ENCODE data around the gene SORCS2.

The SORCS2 gene

DNA sequence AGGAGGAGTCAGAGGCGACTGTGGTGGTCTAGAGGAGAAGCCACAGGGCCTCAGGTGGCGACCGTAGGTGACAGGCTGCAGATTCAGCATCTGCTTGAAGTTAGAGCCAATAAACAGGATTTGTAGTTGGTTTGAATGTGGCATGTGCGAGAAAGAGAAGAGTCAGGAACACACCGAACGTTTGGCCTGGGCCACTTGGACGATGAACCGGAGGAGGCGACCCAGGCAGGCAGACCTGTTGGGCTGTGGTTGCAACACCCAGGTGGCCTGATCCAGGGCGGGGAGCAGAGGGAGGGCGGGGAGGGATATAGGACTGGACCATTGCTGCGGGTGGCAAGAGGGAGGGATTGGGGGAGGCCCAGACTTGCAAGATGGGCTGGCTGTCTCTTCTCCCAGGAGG lies 252.4 kb downstream of the SORCS2 start:
- Histone ChIP-seq H4K91ac (ENCODE audit: low read depth, low read length) (no peak overlapping the region), H3K9ac (ENCODE audit: low read length) (no peak overlapping the region), H3K9me3 (ENCODE audit: insufficient read depth, low read depth, low read length) (peaks cover 3% of the 10 kb centered on the region), H2AFZ (ENCODE audit: insufficient read depth, low read length, poor library complexity) (no peak overlapping the region), H4K12ac (ENCODE audit: low read depth, low read length) (no peak overlapping the region), H2BK120ac (ENCODE audit: insufficient read depth, low read length, poor library complexity) (no peak overlapping the region), H3K14ac (ENCODE audit: low read length) (no peak overlapping the region), H3K79me1 (ENCODE audit: low read length) (no peaks in the 10 kb centered on the region), H2BK5ac (ENCODE audit: low read depth, low read length, poor library complexity) (no peak overlapping the region), H3K4me3 (ENCODE audit: low read depth, low read length) (no peak overlapping the region), H3K23ac (ENCODE audit: low read length) (no peak overlapping the region), H3K27ac (ENCODE audit: low read depth, low read length) (no peak overlapping the region), H4K8ac (ENCODE audit: low read depth, low read length) (no peak overlapping the region), H2AK5ac (ENCODE audit: low read length) (no peak overlapping the region), H3K4me2 (ENCODE audit: low read length) (no peak overlapping the region), H3K4me1 (ENCODE audit: control insufficient read depth in 1 of 2, insufficient read depth in 2 of 2, low read length in 2 of 2) (no peaks in the 10 kb centered on the region), H3K79me2 (ENCODE audit: control insufficient read depth, insufficient read depth, low read length, poor library complexity) (no peaks in the 10 kb centered on the region), H3K18ac (ENCODE audit: low read length) (no peak overlapping the region), H3K4ac (ENCODE audit: low read depth, low read length) (no peak overlapping the region), H2BK12ac (ENCODE audit: low read length) (no peak overlapping the region), H3K36me3 (ENCODE audit: control insufficient read depth in 1 of 2, insufficient read depth in 2 of 2, low read length in 2 of 2) (no peaks in the 10 kb centered on the region), H3K27me3 (ENCODE audit: insufficient read depth, low read length) (no peaks in the 10 kb centered on the region)
- DNase-seq: no peak
- no CpG with 5 or more reads among the region's 12 CpGs for WGBS (ENCODE audit: extremely low coverage, insufficient coverage, insufficient read length)

GRCh38 chr4:7447236-7447635 lies 254.9 kb downstream of the SORCS2 start:
- Histone ChIP-seq H2BK12ac (ENCODE audit: low read length) (no peak overlapping the region), H4K8ac (ENCODE audit: low read depth, low read length) (no peak overlapping the region), H3K18ac (ENCODE audit: low read length) (no peak overlapping the region), H3K4ac (ENCODE audit: low read depth, low read length) (no peak overlapping the region), H4K91ac (ENCODE audit: low read depth, low read length) (no peak overlapping the region), H3K36me3 (ENCODE audit: control insufficient read depth in 1 of 2, insufficient read depth in 2 of 2, low read length in 2 of 2) (no peaks in the 10 kb centered on the region), H3K4me3 (ENCODE audit: low read depth, low read length) (no peak overlapping the region), H2BK5ac (ENCODE audit: low read depth, low read length, poor library complexity) (no peak overlapping the region), H3K9ac (ENCODE audit: low read length) (no peak overlapping the region), H4K12ac (ENCODE audit: low read depth, low read length) (no peak overlapping the region), H3K9me3 (ENCODE audit: insufficient read depth, low read depth, low read length) (peaks cover 2% of the 10 kb centered on the region), H3K23ac (ENCODE audit: low read length) (no peak overlapping the region), H3K27ac (ENCODE audit: low read depth, low read length) (no peak overlapping the region), H3K14ac (ENCODE audit: low read length) (no peak overlapping the region), H3K27me3 (ENCODE audit: insufficient read depth, low read length) (no peaks in the 10 kb centered on the region), H3K79me2 (ENCODE audit: control insufficient read depth, insufficient read depth, low read length, poor library complexity) (no peaks in the 10 kb centered on the region), H3K4me2 (ENCODE audit: low read length) (no peak overlapping the region), H2AFZ (ENCODE audit: insufficient read depth, low read length, poor library complexity) (no peak overlapping the region), H3K4me1 (ENCODE audit: control insufficient read depth in 1 of 2, insufficient read depth in 2 of 2, low read length in 2 of 2) (no peaks in the 10 kb centered on the region), H2BK120ac (ENCODE audit: insufficient read depth, low read length, poor library complexity) (no peak overlapping the region), H3K79me1 (ENCODE audit: low read length) (no peaks in the 10 kb centered on the region), H2AK5ac (ENCODE audit: low read length) (no peak overlapping the region)
- no CpG with 5 or more reads among the region's 3 CpGs for WGBS (ENCODE audit: extremely low coverage, insufficient coverage, insufficient read length)
- no peak for DNase-seq

DNA sequence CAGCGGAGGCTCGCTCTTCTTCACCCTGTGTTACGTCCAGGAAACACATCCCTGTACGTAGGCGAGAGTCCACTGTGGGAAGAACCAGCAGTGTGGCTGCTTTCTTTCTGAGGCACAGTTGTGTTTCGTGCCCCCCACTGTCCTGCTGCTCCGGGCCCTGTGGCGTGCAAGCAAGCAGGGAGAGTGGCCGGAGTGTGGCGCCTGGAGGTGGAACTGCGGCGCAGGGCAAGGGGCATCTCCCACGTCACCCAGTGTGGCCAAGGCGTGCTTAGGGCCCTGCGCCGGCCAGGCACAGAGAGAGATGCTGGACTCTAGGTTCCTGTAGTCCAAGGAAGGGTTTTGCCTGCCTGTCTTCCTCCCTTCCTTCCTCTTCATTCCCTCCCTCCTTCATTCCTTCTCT lies 255.7 kb downstream of the SORCS2 start:
- no peak overlapping the region for H3K18ac ChIP-seq (ENCODE audit: low read length)
- H2AK5ac ChIP-seq (ENCODE audit: low read length): no peak overlapping the region
- no peak for DNase-seq
- no peaks in the 10 kb centered on the region for H3K36me3 ChIP-seq (ENCODE audit: control insufficient read depth in 1 of 2, insufficient read depth in 2 of 2, low read length in 2 of 2)
- no peaks in the 10 kb centered on the region for H3K79me1 ChIP-seq (ENCODE audit: low read length)
- no peak overlapping the region for H2BK5ac ChIP-seq (ENCODE audit: low read depth, low read length, poor library complexity)
- H3K9me3 ChIP-seq (ENCODE audit: insufficient read depth, low read depth, low read length): peaks cover 2% of the 10 kb centered on the region
- H3K27me3 ChIP-seq (ENCODE audit: insufficient read depth, low read length): no peaks in the 10 kb centered on the region
- WGBS (ENCODE audit: extremely low coverage, insufficient coverage, insufficient read length): no CpG with 5 or more reads among the region's 16 CpGs
- H3K14ac ChIP-seq (ENCODE audit: low read length): no peak overlapping the region
- no peak overlapping the region for H3K4me3 ChIP-seq (ENCODE audit: low read depth, low read length)
- H3K4ac ChIP-seq (ENCODE audit: low read depth, low read length): no peak overlapping the region
- no peak overlapping the region for H4K8ac ChIP-seq (ENCODE audit: low read depth, low read length)
- no peak overlapping the region for H3K4me2 ChIP-seq (ENCODE audit: low read length)
- H2BK120ac ChIP-seq (ENCODE audit: insufficient read depth, low read length, poor library complexity): no peak overlapping the region
- H3K4me1 ChIP-seq (ENCODE audit: control insufficient read depth in 1 of 2, insufficient read depth in 2 of 2, low read length in 2 of 2): no peaks in the 10 kb centered on the region
- no peak overlapping the region for H2BK12ac ChIP-seq (ENCODE audit: low read length)
- no peak overlapping the region for H4K12ac ChIP-seq (ENCODE audit: low read depth, low read length)
- H3K79me2 ChIP-seq (ENCODE audit: control insufficient read depth, insufficient read depth, low read length, poor library complexity): no peaks in the 10 kb centered on the region
- H3K9ac ChIP-seq (ENCODE audit: low read length): no peak overlapping the region
- H3K23ac ChIP-seq (ENCODE audit: low read length): no peak overlapping the region
- H2AFZ ChIP-seq (ENCODE audit: insufficient read depth, low read length, poor library complexity): no peak overlapping the region
- H4K91ac ChIP-seq (ENCODE audit: low read depth, low read length): no peak overlapping the region
- no peak overlapping the region for H3K27ac ChIP-seq (ENCODE audit: low read depth, low read length)

DNA sequence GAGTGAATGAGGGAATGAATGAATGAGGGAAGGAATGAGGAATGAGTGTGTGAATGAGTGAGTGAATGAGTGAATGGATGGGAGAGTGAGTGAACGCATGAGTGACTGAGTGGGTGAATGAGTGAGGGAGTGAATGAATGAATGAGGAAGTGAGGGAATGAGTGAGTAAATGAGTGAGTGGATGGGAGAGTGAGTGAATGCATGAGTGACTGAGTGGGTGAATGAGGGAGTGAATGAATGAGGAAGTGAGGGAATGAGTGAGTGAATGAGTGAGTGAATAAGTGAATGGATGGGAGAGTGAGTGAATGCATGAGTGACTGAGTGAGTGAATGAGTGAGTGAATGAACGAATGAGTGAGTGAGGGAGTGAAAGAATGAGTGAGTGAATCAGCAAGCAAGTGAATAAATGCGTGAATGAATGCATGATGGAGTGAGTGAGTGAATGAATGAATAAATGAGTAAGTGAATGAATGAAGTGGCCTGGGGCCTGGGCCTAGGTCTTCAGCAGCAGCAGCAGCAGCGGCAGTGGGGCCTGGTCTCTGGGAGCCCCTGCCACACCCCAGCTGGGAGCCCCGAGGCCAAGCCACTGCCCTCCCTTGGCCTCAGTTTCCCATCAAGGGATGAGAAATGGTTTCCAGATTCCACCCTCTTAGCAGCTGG lies 258.6 kb downstream of the SORCS2 start:
- Histone ChIP-seq H3K79me1 (ENCODE audit: low read length) (no peaks in the 10 kb centered on the region), H2BK12ac (ENCODE audit: low read length) (no peak overlapping the region), H2BK5ac (ENCODE audit: low read depth, low read length, poor library complexity) (no peak overlapping the region), H2BK120ac (ENCODE audit: insufficient read depth, low read length, poor library complexity) (no peak overlapping the region), H3K4ac (ENCODE audit: low read depth, low read length) (no peak overlapping the region), H3K36me3 (ENCODE audit: control insufficient read depth in 1 of 2, insufficient read depth in 2 of 2, low read length in 2 of 2) (no peaks in the 10 kb centered on the region), H3K27me3 (ENCODE audit: insufficient read depth, low read length) (no peaks in the 10 kb centered on the region), H3K4me2 (ENCODE audit: low read length) (no peak overlapping the region), H3K4me3 (ENCODE audit: low read depth, low read length) (no peak overlapping the region), H2AK5ac (ENCODE audit: low read length) (no peak overlapping the region), H3K4me1 (ENCODE audit: control insufficient read depth in 1 of 2, insufficient read depth in 2 of 2, low read length in 2 of 2) (no peaks in the 10 kb centered on the region), H4K12ac (ENCODE audit: low read depth, low read length) (no peak overlapping the region), H3K23ac (ENCODE audit: low read length) (no peak overlapping the region), H3K9me3 (ENCODE audit: insufficient read depth, low read depth, low read length) (peaks cover 2% of the 10 kb centered on the region), H3K18ac (ENCODE audit: low read length) (no peak overlapping the region), H4K8ac (ENCODE audit: low read depth, low read length) (no peak overlapping the region), H4K91ac (ENCODE audit: low read depth, low read length) (no peak overlapping the region), H3K27ac (ENCODE audit: low read depth, low read length) (no peak overlapping the region), H2AFZ (ENCODE audit: insufficient read depth, low read length, poor library complexity) (no peak overlapping the region), H3K79me2 (ENCODE audit: control insufficient read depth, insufficient read depth, low read length, poor library complexity) (no peaks in the 10 kb centered on the region), H3K9ac (ENCODE audit: low read length) (no peak overlapping the region), H3K14ac (ENCODE audit: low read length) (no peak overlapping the region)
- DNase-seq: no peak
- 100% methylated on average over 1 of the region's 5 CpGs for WGBS (ENCODE audit: extremely low coverage, insufficient coverage, insufficient read length)

All from trophoblast cell (in vitro differentiated cells and primary cell).